GM19395 (cell line): ENCODE data around the gene OR2A14.
A peak's percentile ranks its signal among the peaks of the same experiment; 100 is the strongest.
"Not testable (repeated sequence)": the region's sequence is repeated elsewhere in the genome, so short reads cannot be mapped to it uniquely, and the experiment has no call there.

Experiments used
- ATAC-seq: cut with Tn5 transposase; IDR thresholded peaks from one replicate; pipeline ENCODE4 v1.9.1; 2021; ENCODE audit warnings: mild to moderate bottlenecking, moderate library complexity; ENCODE audit not compliant: unreplicated experiment

OR2A14 gene

GRCh38 chr7:144148224-144148827 is 25.4 kb downstream of the OR2A14 start:
- no peak for ATAC-seq

GRCh38 chr7:144158861-144159260 is 35.9 kb downstream of the OR2A14 start:
- no peak for ATAC-seq

GRCh38 chr7:144164784-144165183 is 41.8 kb downstream of the OR2A14 start:
- no peak for ATAC-seq

- ATAC-seq: not testable (repeated sequence)
Measured at GRCh38 chr7:144171594-144172350, 48.8 kb downstream of the OR2A14 start.

- no peak for ATAC-seq
Measured at GRCh38 chr7:144174613-144175012, 51.6 kb downstream of the OR2A14 start.

GRCh38 chr7:144178380-144179164 is 55.6 kb downstream of the OR2A14 start:
- ATAC-seq: peak; percentile 98

GRCh38 chr7:144179165-144179479 is 56.1 kb downstream of the OR2A14 start:
- peak; percentile 35 for ATAC-seq
